Lower lobe of right lung (tissue), 2 donors: ENCODE data around the gene GLI3. TPM values are rescaled to one million over a fixed set of nuclear protein-coding genes. Genes with fewer than 3 reads are reported as not detected.

Experiments
- ATAC-seq, 2 donors: fragments of 200-7000 bp; cut with Tn5 transposase; one replicate each; pipeline ENCODE4 v1.9.1; 2020 to 2022; ENCODE audit warnings: mild to moderate bottlenecking in 2 of 2, moderate library complexity in 2 of 2
- DNase-seq: peaks from one replicate; pipeline ENCODE4 v3.0.0-alpha.2; 2020
- H3K27ac ChIP-seq: fragments of 200-600 bp; one replicate; pipeline ENCODE4 v1.8.0; 2022
- H3K27me3 ChIP-seq: fragments of 200-600 bp; one replicate; pipeline ENCODE4 v1.8.0; 2022; ENCODE audit warnings: low read depth
- H3K36me3 ChIP-seq: fragments of 200-600 bp; one replicate; pipeline ENCODE4 v1.8.0; 2022; ENCODE audit warnings: mild to moderate bottlenecking
- H3K4me1 ChIP-seq: fragments of 200-600 bp; one replicate; pipeline ENCODE4 v1.8.0; 2022
- H3K4me3 ChIP-seq: fragments of 200-600 bp; one replicate; pipeline ENCODE4 v1.8.0; 2022; ENCODE audit warnings: mild to moderate bottlenecking
- H3K9me3 ChIP-seq: fragments of 200-600 bp; one replicate; pipeline ENCODE4 v1.8.0; 2022
- intact Hi-C: fragments of 100-400 bp; cut with DNase I; formaldehyde crosslinking; loops from one replicate; pipeline ENCODE4 v1.11.0; 2022
- total RNA-seq: library from RNA; stranded (reverse); fragmentation: NEBNext Ultra II Directional; extraction: Animal tissue kit (Norgen Biotek cat#: 25700); gene quantifications from one replicate; pipeline ENCODE4 v1.2.1, GENCODE V29; 2021
- TF ChIP-seq, protein P1 (sequence below): fragments of 200-600 bp; IDR thresholded peaks from one replicate; pipeline ENCODE4 v1.8.0; 2022; ENCODE audit warnings: antibody characterized with exemption, mild to moderate bottlenecking
- donor health status: DM: no; HTN: yes; CAD: no; lungs with severe emphysema.

The GLI3 gene
- total RNA-seq, 1 donor from 2014 or later, result 20.7 TPM

DNA sequence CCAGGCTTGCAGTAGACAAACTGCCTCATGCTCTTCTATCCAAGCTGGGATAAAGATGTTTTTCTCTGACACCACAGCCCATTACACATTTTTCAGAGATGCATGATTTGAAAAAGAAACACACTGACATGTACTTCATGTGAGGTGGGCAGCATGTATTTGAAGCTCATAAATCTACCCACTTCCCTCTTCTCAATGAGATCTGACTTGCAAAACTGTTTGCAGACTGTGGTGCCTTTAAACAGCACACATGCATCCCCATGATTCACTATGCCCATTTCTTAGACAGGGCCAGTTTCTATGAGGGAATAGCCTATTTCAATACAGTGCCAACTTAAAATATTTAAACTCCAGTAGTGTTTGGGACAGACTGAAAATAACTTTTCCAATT lies 109.8 kb downstream of the GLI3 start:
- intact Hi-C loops, result no loop called here
- ATAC-seq (no peak), DNase-seq (no peak)
- Histone ChIP-seq H3K27me3 (no peaks in the 10 kb centered on the region), H3K4me1 (peaks cover 5% of the 10 kb centered on the region), H3K4me3 (no peak overlapping the region), H3K9me3 (no peaks in the 10 kb centered on the region), H3K36me3 (no peaks in the 10 kb centered on the region), H3K27ac (no peak overlapping the region)
- TF ChIP-seq, protein P1, sequence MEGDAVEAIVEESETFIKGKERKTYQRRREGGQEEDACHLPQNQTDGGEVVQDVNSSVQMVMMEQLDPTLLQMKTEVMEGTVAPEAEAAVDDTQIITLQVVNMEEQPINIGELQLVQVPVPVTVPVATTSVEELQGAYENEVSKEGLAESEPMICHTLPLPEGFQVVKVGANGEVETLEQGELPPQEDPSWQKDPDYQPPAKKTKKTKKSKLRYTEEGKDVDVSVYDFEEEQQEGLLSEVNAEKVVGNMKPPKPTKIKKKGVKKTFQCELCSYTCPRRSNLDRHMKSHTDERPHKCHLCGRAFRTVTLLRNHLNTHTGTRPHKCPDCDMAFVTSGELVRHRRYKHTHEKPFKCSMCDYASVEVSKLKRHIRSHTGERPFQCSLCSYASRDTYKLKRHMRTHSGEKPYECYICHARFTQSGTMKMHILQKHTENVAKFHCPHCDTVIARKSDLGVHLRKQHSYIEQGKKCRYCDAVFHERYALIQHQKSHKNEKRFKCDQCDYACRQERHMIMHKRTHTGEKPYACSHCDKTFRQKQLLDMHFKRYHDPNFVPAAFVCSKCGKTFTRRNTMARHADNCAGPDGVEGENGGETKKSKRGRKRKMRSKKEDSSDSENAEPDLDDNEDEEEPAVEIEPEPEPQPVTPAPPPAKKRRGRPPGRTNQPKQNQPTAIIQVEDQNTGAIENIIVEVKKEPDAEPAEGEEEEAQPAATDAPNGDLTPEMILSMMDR, result no peak

- Histone ChIP-seq H3K4me1 (peaks cover 5% of the 10 kb centered on the region), H3K27ac (no peak overlapping the region), H3K27me3 (no peaks in the 10 kb centered on the region), H3K36me3 (no peaks in the 10 kb centered on the region), H3K4me3 (no peak overlapping the region), H3K9me3 (no peaks in the 10 kb centered on the region)
- peak in 1 of 2 donors; percentile 40 for ATAC-seq
- no peak for DNase-seq
- TF ChIP-seq, protein P1, result no peak
- intact Hi-C loops, result no loop called here
Observed at GRCh38 chr7:42126475-42127231, 110.4 kb downstream of the GLI3 start.

DNA sequence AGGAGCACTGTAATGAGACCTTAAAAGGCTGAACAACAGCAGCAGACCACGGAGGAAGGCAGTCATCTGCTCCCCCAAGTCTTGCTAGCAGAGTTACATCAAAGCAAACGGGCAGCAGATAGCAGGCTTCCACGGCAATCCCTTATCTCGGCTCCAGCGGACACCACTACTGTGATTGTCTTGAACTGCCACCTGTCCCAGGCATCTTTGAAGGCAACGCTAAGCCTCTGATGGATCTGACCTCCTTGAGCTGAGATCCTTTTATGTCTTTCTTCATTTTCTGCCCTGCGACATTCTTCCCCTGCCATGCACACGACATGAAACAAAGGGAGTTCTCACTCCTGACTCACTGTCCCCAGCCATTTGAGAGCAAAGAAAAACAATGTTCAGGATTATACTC lies 111.7 kb downstream of the GLI3 start:
- no peaks in the 10 kb centered on the region for H3K9me3 ChIP-seq
- H3K27me3 ChIP-seq, result no peaks in the 10 kb centered on the region
- H3K36me3 ChIP-seq, result no peaks in the 10 kb centered on the region
- intact Hi-C loops, result no loop called here
- TF ChIP-seq, protein P1, result no peak
- no peak overlapping the region for H3K27ac ChIP-seq
- H3K4me3 ChIP-seq, result no peak overlapping the region
- DNase-seq (no peak), ATAC-seq (no peak)
- H3K4me1 ChIP-seq, result peaks cover 5% of the 10 kb centered on the region

DNA sequence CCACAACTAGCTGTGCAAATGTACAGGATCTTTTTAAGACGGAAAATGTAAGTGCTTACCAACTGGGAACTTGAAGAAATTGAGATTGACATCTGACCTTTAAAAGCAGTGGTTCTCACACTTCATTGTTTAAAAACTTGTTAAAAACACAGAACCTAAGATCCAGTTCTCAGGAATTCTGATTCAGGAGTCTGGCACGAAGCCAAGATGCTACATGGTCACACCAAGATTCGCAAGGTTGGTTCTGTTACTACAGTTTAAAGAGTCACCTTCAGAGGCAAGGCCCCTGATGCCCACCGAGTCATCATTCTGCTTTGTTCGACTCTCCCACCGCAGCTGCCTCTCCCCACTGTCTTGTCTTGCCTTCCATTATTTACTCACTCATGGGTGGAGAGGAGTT lies 113.3 kb downstream of the GLI3 start:
- intact Hi-C loops, result no loop called here
- no peaks in the 10 kb centered on the region for H3K27me3 ChIP-seq
- TF ChIP-seq, protein P1, result no peak
- H3K27ac ChIP-seq, result no peak overlapping the region
- H3K9me3 ChIP-seq, result no peaks in the 10 kb centered on the region
- H3K36me3 ChIP-seq, result no peaks in the 10 kb centered on the region
- no peak for DNase-seq
- no peak for ATAC-seq
- peaks cover 5% of the 10 kb centered on the region for H3K4me1 ChIP-seq
- H3K4me3 ChIP-seq, result no peak overlapping the region

GRCh38 chr7:42120191-42120590 lies 116.8 kb downstream of the GLI3 start:
- no peaks in the 10 kb centered on the region for H3K4me1 ChIP-seq
- DNase-seq (no peak), ATAC-seq (no peak)
- intact Hi-C loops, result no loop called here
- H3K27me3 ChIP-seq, result no peaks in the 10 kb centered on the region
- TF ChIP-seq, protein P1, result no peak
- H3K36me3 ChIP-seq, result no peaks in the 10 kb centered on the region
- no peak overlapping the region for H3K4me3 ChIP-seq
- no peaks in the 10 kb centered on the region for H3K9me3 ChIP-seq
- no peak overlapping the region for H3K27ac ChIP-seq
